GM12891 (cell line): Measurements from ENCODE around the gene MARCHF3.

ENCODE experiments used
- POLR2A ChIP-seq: IDR thresholded peaks from 2 replicates; pipeline ENCODE4 v1.6.1; 2011; ENCODE audit warnings: low read depth, low read length, control low read depth
- TAF1 ChIP-seq: IDR thresholded peaks from 2 replicates; pipeline ENCODE4 v1.6.1; 2011; ENCODE audit warnings: low read depth, low read length, control low read depth

DNA sequence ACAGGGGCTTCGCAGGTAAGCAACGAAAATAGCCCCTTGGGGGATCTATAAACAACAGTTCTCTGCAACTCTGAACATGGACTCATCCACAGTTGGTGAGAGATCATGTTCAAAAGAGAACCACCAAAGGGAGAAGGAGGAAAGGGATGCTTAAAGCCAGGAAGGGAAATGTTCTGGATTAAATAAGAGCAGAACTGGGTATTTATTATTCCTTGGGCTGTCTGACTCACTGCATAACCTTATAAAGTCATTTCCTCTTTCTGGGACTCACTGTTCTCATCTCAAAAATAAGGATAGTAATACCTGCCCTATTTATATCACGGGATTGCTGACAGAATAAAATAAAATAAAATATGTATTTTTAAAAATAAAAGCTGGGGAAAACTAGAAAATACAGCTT lies 11.2 kb upstream of the MARCHF3 start:
- no peak for TF ChIP-seq POLR2A
- no peak for TF ChIP-seq TAF1
